ENCODE data around the gene MYOT. TPM values are rescaled to one million over a fixed set of nuclear protein-coding genes. Genes with fewer than 3 reads are reported as not detected.

MYOT gene
- total RNA-seq, 1 donor from 2014 or later: not detected

- no peak for DNase-seq (ENCODE audit: low read depth)
- Mint-ChIP-seq H3K27me3 (ENCODE audit: low read depth, unreplicated experiment) (peaks cover 2% of the 10 kb centered on the region), H3K9me3 (ENCODE audit: unreplicated experiment) (no peaks in the 10 kb centered on the region), H3K36me3 (ENCODE audit: low read depth, unreplicated experiment) (no peaks in the 10 kb centered on the region), H3K4me3 (ENCODE audit: unreplicated experiment) (no peak overlapping the region), H3K4me1 (ENCODE audit: low read depth, unreplicated experiment) (no peaks in the 10 kb centered on the region), H3K27ac (ENCODE audit: unreplicated experiment) (no peak overlapping the region)
- no peak overlapping the region for H3K4me2 ChIP-seq (ENCODE audit: low read length)
- H2AFZ ChIP-seq (ENCODE audit: low read depth, low read length): no peak overlapping the region
- H3K36me3 ChIP-seq (ENCODE audit: insufficient read depth, low read length): no peaks in the 10 kb centered on the region
- H3K27ac ChIP-seq (ENCODE audit: low read depth, low read length): no peak overlapping the region
- no peak for TF ChIP-seq EZH2 (IDR thresholded peaks at IDR 0.05; ENCODE audit: insufficient read depth, low read length)
- TF ChIP-seq CTCF (IDR thresholded peaks at IDR 0.05; ENCODE audit: insufficient read depth, low read depth, low read length): no peak
- H3K4me1 ChIP-seq (ENCODE audit: insufficient read depth, low read length): no peaks in the 10 kb centered on the region
- no peaks in the 10 kb centered on the region for H3K79me2 ChIP-seq (ENCODE audit: insufficient read depth, low read length)
- H3K27me3 ChIP-seq (ENCODE audit: insufficient read depth, low read length): no peaks in the 10 kb centered on the region
- no peaks in the 10 kb centered on the region for H3K9me3 ChIP-seq (ENCODE audit: insufficient read depth, low read depth, low read length)
- H3K4me3 ChIP-seq (ENCODE audit: insufficient read depth, low read depth, low read length): no peak overlapping the region
- no peak overlapping the region for H3K9ac ChIP-seq (ENCODE audit: low read length)
- FAIRE-seq: no peak
- H4K20me1 ChIP-seq (ENCODE audit: insufficient read depth, low read length): no peaks in the 10 kb centered on the region
Measured at GRCh38 chr5:137876101-137876500, 8.4 kb downstream of the MYOT start.

GRCh38 chr5:137880313-137880712 is 12.7 kb downstream of the MYOT start:
- Histone ChIP-seq H3K4me3 (ENCODE audit: insufficient read depth, low read depth, low read length) (no peak overlapping the region), H3K36me3 (ENCODE audit: insufficient read depth, low read length) (no peaks in the 10 kb centered on the region), H3K4me1 (ENCODE audit: insufficient read depth, low read length) (no peaks in the 10 kb centered on the region), H3K27ac (ENCODE audit: low read depth, low read length) (no peak overlapping the region), H2AFZ (ENCODE audit: low read depth, low read length) (no peak overlapping the region), H3K27me3 (ENCODE audit: insufficient read depth, low read length) (no peaks in the 10 kb centered on the region), H4K20me1 (ENCODE audit: insufficient read depth, low read length) (no peaks in the 10 kb centered on the region), H3K4me2 (ENCODE audit: low read length) (no peak overlapping the region), H3K9ac (ENCODE audit: low read length) (no peak overlapping the region), H3K9me3 (ENCODE audit: insufficient read depth, low read depth, low read length) (no peaks in the 10 kb centered on the region), H3K79me2 (ENCODE audit: insufficient read depth, low read length) (no peaks in the 10 kb centered on the region)
- peaks cover 2% of the 10 kb centered on the region for H3K27me3 Mint-ChIP-seq (ENCODE audit: low read depth, unreplicated experiment)
- FAIRE-seq (no peak), DNase-seq (ENCODE audit: low read depth) (no peak)
- H3K36me3 Mint-ChIP-seq (ENCODE audit: low read depth, unreplicated experiment): no peaks in the 10 kb centered on the region
- no peaks in the 10 kb centered on the region for H3K9me3 Mint-ChIP-seq (ENCODE audit: unreplicated experiment)
- H3K4me1 Mint-ChIP-seq (ENCODE audit: low read depth, unreplicated experiment): no peaks in the 10 kb centered on the region
- TF ChIP-seq CTCF (IDR thresholded peaks at IDR 0.05; ENCODE audit: insufficient read depth, low read depth, low read length) (no peak), EZH2 (IDR thresholded peaks at IDR 0.05; ENCODE audit: insufficient read depth, low read length) (no peak)
- no peak overlapping the region for H3K4me3 Mint-ChIP-seq (ENCODE audit: unreplicated experiment)
- no peak overlapping the region for H3K27ac Mint-ChIP-seq (ENCODE audit: unreplicated experiment)

GRCh38 chr5:137887831-137888230 is 20.2 kb downstream of the MYOT start:
- Histone ChIP-seq H3K27me3 (ENCODE audit: insufficient read depth, low read length) (no peaks in the 10 kb centered on the region), H3K9me3 (ENCODE audit: insufficient read depth, low read depth, low read length) (no peaks in the 10 kb centered on the region), H3K4me3 (ENCODE audit: insufficient read depth, low read depth, low read length) (no peak overlapping the region), H3K27ac (ENCODE audit: low read depth, low read length) (no peak overlapping the region), H3K4me2 (ENCODE audit: low read length) (no peak overlapping the region), H4K20me1 (ENCODE audit: insufficient read depth, low read length) (no peaks in the 10 kb centered on the region), H3K36me3 (ENCODE audit: insufficient read depth, low read length) (no peaks in the 10 kb centered on the region), H3K9ac (ENCODE audit: low read length) (no peak overlapping the region), H2AFZ (ENCODE audit: low read depth, low read length) (no peak overlapping the region), H3K4me1 (ENCODE audit: insufficient read depth, low read length) (peaks cover 9% of the 10 kb centered on the region), H3K79me2 (ENCODE audit: insufficient read depth, low read length) (no peaks in the 10 kb centered on the region)
- no peak for DNase-seq (ENCODE audit: low read depth)
- Mint-ChIP-seq H3K36me3 (ENCODE audit: low read depth, unreplicated experiment) (no peaks in the 10 kb centered on the region), H3K9me3 (ENCODE audit: unreplicated experiment) (no peaks in the 10 kb centered on the region), H3K27ac (ENCODE audit: unreplicated experiment) (no peak overlapping the region), H3K4me1 (ENCODE audit: low read depth, unreplicated experiment) (no peaks in the 10 kb centered on the region), H3K27me3 (ENCODE audit: low read depth, unreplicated experiment) (peaks cover 3% of the 10 kb centered on the region), H3K4me3 (ENCODE audit: unreplicated experiment) (no peak overlapping the region)
- TF ChIP-seq CTCF (IDR thresholded peaks at IDR 0.05; ENCODE audit: insufficient read depth, low read depth, low read length): no peak
- TF ChIP-seq EZH2 (IDR thresholded peaks at IDR 0.05; ENCODE audit: insufficient read depth, low read length): no peak
- FAIRE-seq: no peak
